BLaER1 treated with 17β-estradiol and CSF1 and Interleukin-3, amounts not matched to agents 10 nM and 100 nM (cell line): ENCODE data around the gene AQP12A.

Source experiments
- H3K27ac ChIP-seq, 11 experiments: shearing (Covaris generic); formaldehyde crosslinking; 2 replicates each; pipeline ENCODE4 v1.8.1; 2022
- H3K27me3 ChIP-seq, 11 experiments: shearing (Covaris generic); formaldehyde crosslinking; 2 replicates each; pipeline ENCODE4 v1.8.1; 2022
- H3K36me3 ChIP-seq, 11 experiments: shearing (Covaris generic); formaldehyde crosslinking; 2 replicates each; pipeline ENCODE4 v1.8.1; 2022
- H3K4me1 ChIP-seq, 10 experiments: shearing (Covaris generic); formaldehyde crosslinking; 2 replicates each; pipeline ENCODE4 v1.8.1; 2022
- H3K4me2 ChIP-seq, 11 experiments: shearing (Covaris generic); formaldehyde crosslinking; 2 replicates each; pipeline ENCODE4 v1.8.1; 2022
- H3K4me3 ChIP-seq, 10 experiments: shearing (Covaris generic); formaldehyde crosslinking; 2 replicates each; pipeline ENCODE4 v1.8.1; 2022
- H3K9ac ChIP-seq, 11 experiments: shearing (Covaris generic); formaldehyde crosslinking; 2 replicates each; pipeline ENCODE4 v1.8.1; 2022
- H3K9me3 ChIP-seq, 11 experiments: shearing (Covaris generic); formaldehyde crosslinking; replicated peaks in 1 of 11; 2 replicates each; pipeline ENCODE4 v1.8.1; 2022
- H4K20me1 ChIP-seq, 11 experiments: shearing (Covaris generic); formaldehyde crosslinking; 2 replicates each; pipeline ENCODE4 v1.8.1; 2022
- Cebpa-rat ChIP-seq, 11 experiments: shearing (Covaris generic); IDR thresholded peaks; 2 replicates each; pipeline ENCODE4 v1.8.1; 2022

AQP12A gene

GRCh38 chr2:240739797-240740196, 48.1 kb downstream of the AQP12A start:
- no peak for TF ChIP-seq Cebpa-rat (IDR thresholded peaks at IDR 0.05)
- Histone ChIP-seq H3K27me3 (no peaks in the 10 kb centered on the region), H3K9ac (no peak overlapping the region), H3K4me3 (no peak overlapping the region), H4K20me1 (peaks cover 0 to 16% (median 0%) of the 10 kb centered on the region in 11 experiments; a peak in 2 of 22 replicates), H3K36me3 (no peaks in the 10 kb centered on the region), H3K27ac (no peak overlapping the region), H3K4me1 (peaks cover 0 to 14% (median 8%) of the 10 kb centered on the region in 10 experiments; a peak in 8 of 20 replicates), H3K4me2 (peak overlapping the region in 4 of 11 experiments; percentile 3 to 28 (median 11); a peak in 3 of 22 replicates), H3K9me3 (no peaks in the 10 kb centered on the region)

GRCh38 chr2:240741091-240741490, 49.4 kb downstream of the AQP12A start:
- Histone ChIP-seq H3K4me2 (no peak overlapping the region), H4K20me1 (peaks cover 0 to 16% (median 0%) of the 10 kb centered on the region in 11 experiments; a peak in 2 of 22 replicates), H3K36me3 (no peaks in the 10 kb centered on the region), H3K9me3 (no peaks in the 10 kb centered on the region), H3K27me3 (no peaks in the 10 kb centered on the region), H3K4me3 (no peak overlapping the region), H3K27ac (no peak overlapping the region), H3K9ac (no peak overlapping the region), H3K4me1 (peaks cover 0 to 19% (median 9%) of the 10 kb centered on the region in 10 experiments; a peak in 9 of 20 replicates)
- TF ChIP-seq Cebpa-rat (IDR thresholded peaks at IDR 0.05), result no peak

GRCh38 chr2:240742602-240743095, 51.0 kb downstream of the AQP12A start:
- peaks cover 0 to 8% (median 0%) of the 10 kb centered on the region in 11 experiments; a peak in 3 of 22 replicates for H4K20me1 ChIP-seq
- TF ChIP-seq Cebpa-rat (IDR thresholded peaks at IDR 0.05), result no peak

GRCh38 chr2:240745456-240745855, 53.8 kb downstream of the AQP12A start:
- H3K4me3 ChIP-seq, result no peak overlapping the region
- no peaks in the 10 kb centered on the region for H3K27me3 ChIP-seq
- no peaks in the 10 kb centered on the region for H3K9me3 ChIP-seq
- H3K4me1 ChIP-seq, result peaks cover 0 to 20% (median 6%) of the 10 kb centered on the region in 10 experiments; a peak in 12 of 20 replicates
- H3K4me2 ChIP-seq, result peak overlapping the region in 3 of 11 experiments; percentile 8 to 46 (median 36); a peak in 5 of 22 replicates
- no peak for TF ChIP-seq Cebpa-rat (IDR thresholded peaks at IDR 0.05)
- H3K9ac ChIP-seq, result no peak overlapping the region
- no peak overlapping the region for H3K27ac ChIP-seq
- H3K36me3 ChIP-seq, result no peaks in the 10 kb centered on the region
- H4K20me1 ChIP-seq, result peaks cover 0 to 8% (median 0%) of the 10 kb centered on the region in 11 experiments; a peak in 2 of 22 replicates

More at GRCh38 chr2:240742602-240743095, 51.0 kb downstream of the AQP12A start:
- Histone ChIP-seq H3K4me2 (no peak overlapping the region), H3K9me3 (no peaks in the 10 kb centered on the region), H3K36me3 (no peaks in the 10 kb centered on the region), H3K4me3 (no peak overlapping the region), H3K27ac (no peak overlapping the region), H3K9ac (no peak overlapping the region; a peak in 1 of 22 replicates), H3K27me3 (no peaks in the 10 kb centered on the region), H3K4me1 (peaks cover 0 to 19% (median 9%) of the 10 kb centered on the region in 10 experiments; a peak in 9 of 20 replicates)

- Histone ChIP-seq H3K9me3 (no peaks in the 10 kb centered on the region), H3K9ac (no peak overlapping the region), H3K36me3 (no peaks in the 10 kb centered on the region), H4K20me1 (peaks cover 0 to 3% (median 0%) of the 10 kb centered on the region in 11 experiments; a peak in 2 of 22 replicates), H3K27me3 (no peaks in the 10 kb centered on the region), H3K27ac (no peak overlapping the region), H3K4me1 (peaks cover 0 to 24% (median 6%) of the 10 kb centered on the region in 10 experiments; a peak in 15 of 20 replicates), H3K4me3 (no peak overlapping the region), H3K4me2 (no peak overlapping the region)
- TF ChIP-seq Cebpa-rat (IDR thresholded peaks at IDR 0.05), result no peak
Observed at GRCh38 chr2:240745962-240746361, 54.3 kb downstream of the AQP12A start.

DNA sequence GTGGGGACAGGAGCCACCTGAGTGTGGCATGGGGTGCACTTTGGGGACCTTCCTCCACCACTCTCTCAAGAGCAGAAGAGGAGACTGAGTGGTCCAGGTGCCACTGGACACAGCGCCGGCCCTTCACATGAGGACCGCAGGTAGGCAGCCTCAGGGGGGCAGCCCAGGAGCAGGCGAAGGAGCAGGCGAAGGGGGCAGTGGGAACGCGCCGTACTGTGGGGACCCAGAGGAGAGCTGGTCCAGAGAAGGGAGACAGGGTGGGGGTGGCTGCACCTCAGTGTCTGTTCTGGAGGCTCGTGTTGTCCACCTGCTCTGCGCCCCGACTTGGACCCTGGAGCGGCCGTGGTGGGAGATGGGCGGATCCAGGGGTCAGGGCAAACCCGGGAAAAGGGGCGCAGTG, 55.0 kb downstream of the AQP12A start:
- H3K36me3 ChIP-seq, result no peaks in the 10 kb centered on the region
- H3K9ac ChIP-seq, result no peak overlapping the region
- H3K9me3 ChIP-seq, result no peaks in the 10 kb centered on the region
- H3K27ac ChIP-seq, result no peak overlapping the region
- TF ChIP-seq Cebpa-rat (IDR thresholded peaks at IDR 0.05), result no peak
- peaks cover 0 to 31% (median 11%) of the 10 kb centered on the region in 10 experiments; a peak in 16 of 20 replicates for H3K4me1 ChIP-seq
- H3K4me3 ChIP-seq, result no peak overlapping the region
- no peak overlapping the region for H3K4me2 ChIP-seq
- H4K20me1 ChIP-seq, result no peaks in the 10 kb centered on the region; a peak in 2 of 22 replicates
- no peaks in the 10 kb centered on the region for H3K27me3 ChIP-seq

DNA sequence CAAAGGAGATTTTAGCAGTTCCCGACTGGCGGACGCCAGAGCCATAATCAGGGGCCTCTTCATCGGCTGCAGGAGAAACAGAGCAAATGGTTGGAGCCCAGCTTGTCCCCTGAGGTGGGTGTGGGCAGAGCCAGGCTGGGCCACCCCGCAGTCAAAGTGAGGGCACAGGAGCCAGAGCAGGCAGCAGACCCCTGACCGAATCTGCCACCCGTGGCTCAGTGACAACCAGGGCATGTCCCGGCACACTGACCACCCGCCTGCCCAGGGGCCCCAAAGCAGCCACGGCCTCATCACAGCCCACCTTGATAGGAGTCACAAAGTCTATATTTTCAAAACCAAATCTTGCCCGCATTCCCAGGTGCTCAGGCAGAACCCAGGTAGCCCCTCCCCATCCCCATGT, 55.6 kb downstream of the AQP12A start:
- Histone ChIP-seq H3K9ac (no peak overlapping the region), H3K9me3 (no peaks in the 10 kb centered on the region), H3K4me2 (no peak overlapping the region), H4K20me1 (no peaks in the 10 kb centered on the region; a peak in 2 of 22 replicates), H3K36me3 (no peaks in the 10 kb centered on the region), H3K27me3 (no peaks in the 10 kb centered on the region), H3K4me1 (peaks cover 0 to 35% (median 16%) of the 10 kb centered on the region in 10 experiments; a peak in 16 of 20 replicates), H3K27ac (no peak overlapping the region), H3K4me3 (no peak overlapping the region)
- no peak for TF ChIP-seq Cebpa-rat (IDR thresholded peaks at IDR 0.05)
